Duodenal mucosa (tissue), 2 donors: ENCODE results near the gene PAPOLG.

Experiments
- H3K27ac ChIP-seq: one replicate; pipeline ENCODE4 v1.7.0; 2013; ENCODE audit warnings: low read depth, low read length
- H3K27me3 ChIP-seq, 2 donors: one replicate each; pipeline ENCODE4 v1.7.0; 2013; ENCODE audit warnings: low read length in 2 of 2, control low read depth in 1 of 2; ENCODE audit not compliant: insufficient read depth in 2 of 2, control insufficient read depth in 1 of 2
- H3K36me3 ChIP-seq, 2 donors: one replicate each; pipeline ENCODE4 v1.7.0; 2013; ENCODE audit warnings: low read length in 2 of 2, control low read depth in 1 of 2; ENCODE audit not compliant: insufficient read depth in 2 of 2, control insufficient read depth in 1 of 2
- H3K4me1 ChIP-seq, 2 donors: one replicate each; pipeline ENCODE4 v1.7.0; 2013; ENCODE audit warnings: low read length in 2 of 2, control low read depth in 1 of 2; ENCODE audit not compliant: insufficient read depth in 2 of 2, control insufficient read depth in 1 of 2
- H3K4me3 ChIP-seq, 2 donors: one replicate each; pipeline ENCODE4 v1.7.0; 2013; ENCODE audit warnings: low read length in 2 of 2, low read depth in 1 of 2
- H3K9ac ChIP-seq, 2 donors: one replicate each; pipeline ENCODE4 v1.7.0; 2013; ENCODE audit warnings: low read length in 2 of 2, low read depth in 1 of 2
- H3K9me3 ChIP-seq, 2 donors: one replicate each; pipeline ENCODE4 v1.7.0; 2013; ENCODE audit warnings: low read length in 2 of 2, control low read depth in 1 of 2; ENCODE audit not compliant: control insufficient read depth in 1 of 2

The PAPOLG gene

DNA sequence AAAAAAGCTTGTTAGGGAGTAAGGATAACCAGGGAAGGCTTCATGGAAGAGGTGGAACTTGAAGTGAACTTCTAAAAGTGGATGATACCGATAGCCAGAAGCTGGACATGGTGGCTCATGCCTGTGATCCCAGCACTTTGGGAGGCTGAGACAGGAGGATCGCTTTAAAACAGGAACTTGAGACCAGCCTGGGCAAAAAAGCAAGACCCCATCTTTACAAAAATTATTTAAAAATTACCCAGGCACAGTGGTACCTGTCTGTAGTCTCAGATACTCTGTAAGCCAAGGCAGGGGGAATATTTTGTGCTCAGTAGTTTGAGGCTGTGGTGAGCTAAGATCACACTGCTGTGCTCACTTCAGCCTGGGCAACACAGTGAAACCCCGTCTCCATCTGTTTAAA, 10.2 kb downstream of the PAPOLG start:
- Histone ChIP-seq H3K9ac (no peak overlapping the region), H3K27me3 (no peaks in the 10 kb centered on the region), H3K4me1 (no peaks in the 10 kb centered on the region), H3K36me3 (peaks cover 13 to 46% of the 10 kb centered on the region in 2 donors), H3K4me3 (no peak overlapping the region), H3K27ac (no peak overlapping the region), H3K9me3 (no peaks in the 10 kb centered on the region)

DNA sequence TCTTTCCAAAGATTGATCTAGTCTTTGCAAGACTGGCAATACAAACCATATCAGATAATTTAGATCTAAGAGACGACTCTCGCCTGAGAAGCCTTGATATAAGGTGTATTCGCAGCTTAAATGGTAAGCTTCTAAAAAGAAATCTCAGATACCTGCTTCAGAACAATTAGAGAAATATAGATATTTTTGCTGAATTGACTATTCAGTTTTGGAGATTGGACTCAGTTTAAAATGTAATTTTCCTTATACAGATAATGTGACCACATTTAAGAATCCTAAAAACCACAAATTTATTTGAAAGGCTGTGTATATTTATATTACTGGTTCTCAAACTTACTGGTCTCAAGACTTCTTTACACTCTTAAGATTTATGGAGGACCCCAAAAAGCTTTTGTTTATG, 15.4 kb downstream of the PAPOLG start:
- H3K27ac ChIP-seq: no peak overlapping the region
- H3K9ac ChIP-seq: no peak overlapping the region
- H3K36me3 ChIP-seq: peaks cover 7 to 64% of the 10 kb centered on the region in 2 donors
- H3K9me3 ChIP-seq: no peaks in the 10 kb centered on the region
- H3K4me3 ChIP-seq: no peak overlapping the region
- H3K4me1 ChIP-seq: no peaks in the 10 kb centered on the region
- no peaks in the 10 kb centered on the region for H3K27me3 ChIP-seq

DNA sequence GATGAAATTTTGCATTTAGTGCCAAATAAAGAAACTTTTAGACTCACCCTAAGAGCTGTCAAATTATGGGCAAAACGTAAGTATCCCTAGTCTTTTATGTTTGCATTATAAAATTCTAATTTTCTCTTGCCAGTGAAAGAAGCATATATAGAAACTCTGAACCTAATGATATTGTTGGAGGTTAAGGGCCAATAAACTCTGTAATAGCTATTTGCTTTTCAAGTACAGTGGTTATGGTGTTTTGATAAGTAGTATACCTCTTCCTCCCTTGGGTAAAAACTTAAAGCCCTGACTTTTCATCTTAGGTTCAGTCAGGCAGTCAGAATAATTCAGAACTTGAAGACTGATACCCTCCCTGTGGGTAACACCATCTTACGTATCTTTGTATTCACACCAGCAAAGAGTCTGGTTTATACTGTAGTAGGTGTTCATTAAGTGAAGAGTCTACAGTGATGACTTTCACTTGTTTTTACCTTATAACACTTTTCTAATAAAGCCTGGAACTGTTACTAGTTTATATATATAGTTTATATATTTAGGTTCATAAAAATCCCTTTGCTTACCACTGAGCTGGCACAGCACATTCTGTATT, 19.1 kb downstream of the PAPOLG start:
- peaks cover 7 to 83% of the 10 kb centered on the region in 2 donors for H3K36me3 ChIP-seq
- H3K27me3 ChIP-seq: no peaks in the 10 kb centered on the region
- no peak overlapping the region for H3K4me3 ChIP-seq
- H3K27ac ChIP-seq: no peak overlapping the region
- no peak overlapping the region for H3K9ac ChIP-seq
- no peaks in the 10 kb centered on the region for H3K9me3 ChIP-seq
- no peaks in the 10 kb centered on the region for H3K4me1 ChIP-seq

DNA sequence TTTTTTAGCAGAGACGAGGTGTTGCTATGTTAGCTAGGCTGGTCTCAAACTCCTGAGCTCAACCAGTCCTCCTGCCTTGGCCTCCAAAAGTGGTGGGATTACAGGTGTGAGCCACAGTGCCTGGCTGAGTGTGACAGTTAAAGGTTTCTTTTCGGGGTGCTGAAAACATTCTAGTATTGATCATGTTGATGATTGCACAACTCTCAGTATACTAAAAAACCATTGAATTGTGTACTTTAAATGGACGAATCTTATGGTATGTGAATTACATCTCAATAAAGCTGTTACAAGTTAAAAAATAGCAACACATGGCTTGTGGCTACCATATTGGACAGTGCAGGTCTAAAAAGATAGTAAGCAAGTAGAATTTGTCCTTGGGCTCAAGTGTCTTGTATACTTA, 22.3 kb downstream of the PAPOLG start:
- Histone ChIP-seq H3K27ac (no peak overlapping the region), H3K27me3 (no peaks in the 10 kb centered on the region), H3K4me3 (no peak overlapping the region), H3K9ac (no peak overlapping the region), H3K4me1 (no peaks in the 10 kb centered on the region), H3K36me3 (peaks cover 10 to 80% of the 10 kb centered on the region in 2 donors), H3K9me3 (no peaks in the 10 kb centered on the region)

DNA sequence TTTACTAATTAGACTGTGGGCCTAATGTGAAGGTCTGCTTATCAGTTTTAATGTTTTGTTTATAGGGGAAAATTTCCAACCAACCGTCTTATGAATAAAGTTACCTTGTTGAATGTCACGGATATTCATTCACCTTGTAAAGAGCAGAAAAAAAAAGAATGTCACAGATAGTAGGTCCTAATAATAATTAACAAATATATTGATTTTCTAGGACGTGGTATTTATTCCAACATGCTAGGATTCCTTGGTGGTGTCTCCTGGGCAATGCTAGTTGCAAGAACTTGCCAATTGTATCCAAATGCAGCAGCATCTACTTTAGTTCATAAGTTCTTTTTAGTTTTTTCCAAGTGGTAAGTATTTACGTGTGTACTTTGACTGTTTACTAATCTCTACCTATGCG, 23.4 kb downstream of the PAPOLG start:
- H3K9ac ChIP-seq: no peak overlapping the region
- H3K4me3 ChIP-seq: no peak overlapping the region
- no peaks in the 10 kb centered on the region for H3K27me3 ChIP-seq
- no peaks in the 10 kb centered on the region for H3K4me1 ChIP-seq
- no peaks in the 10 kb centered on the region for H3K9me3 ChIP-seq
- no peak overlapping the region for H3K27ac ChIP-seq
- H3K36me3 ChIP-seq: peaks cover 14 to 80% of the 10 kb centered on the region in 2 donors

DNA sequence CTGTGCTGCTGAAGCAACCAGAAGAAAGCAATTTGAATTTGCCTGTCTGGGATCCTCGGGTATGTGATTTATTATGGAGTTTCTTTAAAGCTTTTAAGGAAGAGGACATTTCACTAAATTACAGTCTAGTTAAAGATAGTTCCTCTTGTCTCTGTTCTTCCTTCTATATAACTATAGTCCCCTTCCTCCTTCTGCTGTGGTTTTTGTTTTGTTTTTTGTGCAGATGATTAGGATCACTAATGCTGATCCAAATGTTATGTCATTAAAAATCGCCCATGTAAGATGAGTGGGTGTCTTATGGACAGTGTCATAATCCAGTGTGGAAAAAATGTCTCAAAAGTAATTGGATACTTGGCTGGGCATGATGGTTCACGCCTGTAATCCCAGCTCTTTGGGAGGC, 24.7 kb downstream of the PAPOLG start:
- H3K9me3 ChIP-seq: no peaks in the 10 kb centered on the region
- no peaks in the 10 kb centered on the region for H3K4me1 ChIP-seq
- peaks cover 15 to 81% of the 10 kb centered on the region in 2 donors for H3K36me3 ChIP-seq
- no peak overlapping the region for H3K4me3 ChIP-seq
- no peaks in the 10 kb centered on the region for H3K27me3 ChIP-seq
- H3K27ac ChIP-seq: no peak overlapping the region
- no peak overlapping the region for H3K9ac ChIP-seq

DNA sequence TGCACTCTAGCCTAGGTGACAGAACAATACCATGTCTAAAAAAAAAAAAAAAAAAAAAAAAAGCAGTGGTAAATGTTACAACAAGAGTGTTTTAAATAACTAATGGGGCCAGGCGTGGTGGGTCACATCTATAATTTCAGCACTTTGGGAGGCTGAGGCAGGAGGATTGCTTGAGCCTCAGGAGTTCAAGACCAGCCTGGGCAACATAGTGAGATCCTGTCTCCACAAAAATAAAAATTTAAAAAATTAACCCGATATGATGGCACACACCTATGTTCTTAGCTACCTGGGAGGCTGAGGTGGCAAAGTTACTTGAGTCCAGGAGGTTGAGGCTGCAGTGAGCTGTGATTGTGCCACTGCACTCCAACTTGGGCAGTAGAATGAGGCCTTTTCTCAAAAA, 37.1 kb downstream of the PAPOLG start:
- H3K9ac ChIP-seq: no peak overlapping the region
- H3K36me3 ChIP-seq: peaks cover 14 to 70% of the 10 kb centered on the region in 2 donors
- no peaks in the 10 kb centered on the region for H3K27me3 ChIP-seq
- no peaks in the 10 kb centered on the region for H3K9me3 ChIP-seq
- no peak overlapping the region for H3K4me3 ChIP-seq
- no peak overlapping the region for H3K27ac ChIP-seq
- no peaks in the 10 kb centered on the region for H3K4me1 ChIP-seq

DNA sequence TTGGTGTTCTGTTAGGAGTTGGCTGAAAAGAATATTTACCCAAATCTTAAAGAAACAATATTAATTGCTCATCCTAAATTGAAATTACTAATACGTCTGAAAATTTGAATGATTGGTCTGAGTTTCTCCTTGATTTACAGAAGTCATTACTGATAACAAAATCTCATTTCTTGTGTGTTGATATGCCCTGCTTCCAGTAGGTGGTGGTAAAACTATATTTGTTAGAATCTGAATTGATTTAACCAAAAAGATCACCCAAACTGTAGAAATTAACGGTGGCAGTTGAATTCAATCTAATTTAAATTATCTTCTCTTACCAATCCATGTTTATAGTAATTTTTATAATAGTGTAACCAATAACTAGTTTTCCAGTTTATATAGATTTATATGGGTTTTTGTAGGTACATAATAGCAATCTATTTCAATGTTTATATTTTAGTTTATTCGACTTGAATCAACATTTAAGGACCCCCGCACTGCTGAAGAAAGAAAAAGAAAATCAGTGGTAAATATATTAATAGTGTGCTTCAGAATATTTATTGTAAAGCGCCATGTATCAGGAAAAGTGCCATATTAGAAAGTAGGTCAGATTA, 38.3 kb downstream of the PAPOLG start:
- peaks cover 18 to 64% of the 10 kb centered on the region in 2 donors for H3K36me3 ChIP-seq
- no peak overlapping the region for H3K9ac ChIP-seq
- H3K4me1 ChIP-seq: no peaks in the 10 kb centered on the region
- no peak overlapping the region for H3K4me3 ChIP-seq
- no peaks in the 10 kb centered on the region for H3K27me3 ChIP-seq
- no peak overlapping the region for H3K27ac ChIP-seq
- H3K9me3 ChIP-seq: no peaks in the 10 kb centered on the region

DNA sequence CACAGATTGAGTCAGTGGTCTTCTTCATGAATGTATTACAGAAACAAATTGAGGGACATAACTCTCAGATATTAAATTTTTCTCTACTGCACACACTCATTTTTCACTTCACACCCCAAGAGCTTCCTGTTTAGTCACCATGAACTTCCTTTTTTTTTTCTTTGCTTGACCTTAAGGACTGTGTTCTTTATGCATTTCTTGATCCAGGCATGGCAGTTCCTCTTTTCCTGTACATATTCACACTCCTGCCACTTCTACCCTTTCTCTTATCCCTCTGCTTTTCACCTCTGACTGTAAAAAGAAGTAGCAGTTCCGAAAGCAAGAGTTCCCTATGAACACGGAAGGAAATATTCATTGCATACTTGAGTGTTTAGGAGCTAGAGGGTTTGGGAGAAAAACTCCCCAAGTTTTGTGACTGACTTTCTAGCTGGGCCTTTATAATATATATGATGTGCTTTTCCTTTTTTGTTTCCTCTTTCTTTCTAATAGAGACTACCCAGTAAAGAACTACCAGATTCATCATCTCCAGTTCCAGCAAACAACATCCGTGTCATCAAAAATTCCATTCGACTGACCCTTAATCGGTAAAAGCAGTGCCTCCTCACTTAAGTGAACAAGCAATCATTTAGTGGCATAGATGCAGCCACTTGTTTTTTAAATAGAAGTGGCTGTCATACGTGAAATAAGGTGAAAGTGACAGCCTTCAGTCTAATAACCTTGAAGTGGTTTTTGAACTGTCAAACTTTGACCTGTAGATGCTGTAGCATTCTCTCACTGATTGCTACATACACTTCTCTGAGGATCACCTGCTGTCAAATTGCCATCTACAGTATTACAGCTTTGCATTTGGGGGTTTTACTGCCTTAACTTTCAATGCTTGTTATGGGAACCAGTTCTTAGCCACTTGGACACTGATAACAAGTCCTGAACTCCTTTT, 40.8 kb downstream of the PAPOLG start:
- Histone ChIP-seq H3K36me3 (peaks cover 15 to 57% of the 10 kb centered on the region in 2 donors), H3K27ac (no peak overlapping the region)

DNA sequence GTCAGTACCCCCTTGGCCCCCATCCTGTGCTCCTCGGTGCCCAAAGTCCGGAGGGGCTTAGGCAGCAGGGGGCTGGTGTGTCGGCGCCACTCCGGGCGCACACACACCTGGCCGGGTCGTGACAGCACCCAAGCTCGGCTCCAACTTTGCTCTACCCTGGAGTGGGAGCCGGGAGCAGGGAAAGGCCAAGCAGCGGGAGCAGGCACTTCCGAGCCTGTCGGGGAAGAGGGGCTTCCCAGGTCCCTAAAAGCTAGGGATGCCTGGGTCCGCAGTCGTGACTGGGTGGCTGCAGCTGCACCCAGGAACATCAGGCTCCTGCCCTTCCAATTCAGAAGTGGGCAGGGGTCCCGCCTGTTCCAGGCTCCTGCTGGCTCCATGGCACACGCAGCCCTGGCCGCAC, 48.4 kb downstream of the PAPOLG start:
- H3K27ac ChIP-seq: no peak overlapping the region
- no peaks in the 10 kb centered on the region for H3K9me3 ChIP-seq
- H3K4me1 ChIP-seq: no peaks in the 10 kb centered on the region
- H3K9ac ChIP-seq: no peak overlapping the region
- H3K27me3 ChIP-seq: no peaks in the 10 kb centered on the region
- H3K36me3 ChIP-seq: peaks cover 0 to 13% of the 10 kb centered on the region in 2 donors
- H3K4me3 ChIP-seq: no peak overlapping the region

More for the DNA sequence above, 40.8 kb downstream of the PAPOLG start:
- H3K4me1 ChIP-seq: no peaks in the 10 kb centered on the region
- no peak overlapping the region for H3K4me3 ChIP-seq
- H3K9ac ChIP-seq: peak overlapping the region in 1 of 2 donors; percentile 38
- no peaks in the 10 kb centered on the region for H3K27me3 ChIP-seq
- no peaks in the 10 kb centered on the region for H3K9me3 ChIP-seq
